Esophagus muscularis mucosa (tissue), 4 donors: Measurements from ENCODE around the gene TPCN1.

Source experiments
- EP300 ChIP-seq: sonication (generic); formaldehyde crosslinking; IDR thresholded peaks from one replicate; pipeline ENCODE4 v1.6.1; 2017; ENCODE audit warnings: antibody characterized with exemption
- POLR2A ChIP-seq: fragments of 450-650 bp; IDR thresholded peaks from one replicate; pipeline ENCODE4 v1.6.1; 2017; ENCODE audit warnings: antibody characterized with exemption, moderate library complexity, mild to moderate bottlenecking, low read depth
- POLR2AphosphoS5 ChIP-seq, 2 donors: sonication (generic); formaldehyde crosslinking; IDR thresholded peaks; one replicate each; pipeline ENCODE4 v1.6.1; 2017; ENCODE audit warnings: antibody characterized with exemption in 2 of 2
- TF ChIP-seq, protein P1 (sequence below), 3 experiments: fragments of 200-600 bp in 2 of 3; fragments of 450-650 bp in 1 of 3; sonication (generic) in 2 of 3; IDR thresholded peaks; one replicate each; pipeline ENCODE4 v1.5.1; 2017 to 2019; ENCODE audit warnings: antibody characterized with exemption in 3 of 3, mild to moderate bottlenecking in 2 of 3, moderate library complexity in 1 of 3

DNA sequence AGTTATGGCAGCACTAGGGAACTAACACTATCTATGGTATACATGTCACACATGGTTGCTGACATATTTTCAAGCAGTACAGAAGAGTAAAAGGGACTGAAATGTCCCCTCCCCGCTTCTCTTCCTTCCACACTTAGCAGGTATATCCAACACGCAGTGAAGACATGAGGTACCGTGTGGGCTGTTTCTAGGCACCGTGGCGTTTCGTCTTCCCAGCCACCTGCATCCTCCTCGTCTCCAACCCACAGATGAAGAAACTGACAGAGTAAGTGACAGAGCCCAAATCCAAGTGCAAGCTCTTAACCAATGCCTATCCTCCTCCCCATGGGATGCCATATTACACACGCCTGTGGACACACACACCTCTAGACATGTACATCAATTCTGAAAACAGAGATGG, 81.2 kb downstream of the TPCN1 start:
- TF ChIP-seq EP300 (no peak), POLR2A (no peak), POLR2AphosphoS5 (IDR thresholded peaks at IDR 0.05) (no peak)
- TF ChIP-seq, protein P1, sequence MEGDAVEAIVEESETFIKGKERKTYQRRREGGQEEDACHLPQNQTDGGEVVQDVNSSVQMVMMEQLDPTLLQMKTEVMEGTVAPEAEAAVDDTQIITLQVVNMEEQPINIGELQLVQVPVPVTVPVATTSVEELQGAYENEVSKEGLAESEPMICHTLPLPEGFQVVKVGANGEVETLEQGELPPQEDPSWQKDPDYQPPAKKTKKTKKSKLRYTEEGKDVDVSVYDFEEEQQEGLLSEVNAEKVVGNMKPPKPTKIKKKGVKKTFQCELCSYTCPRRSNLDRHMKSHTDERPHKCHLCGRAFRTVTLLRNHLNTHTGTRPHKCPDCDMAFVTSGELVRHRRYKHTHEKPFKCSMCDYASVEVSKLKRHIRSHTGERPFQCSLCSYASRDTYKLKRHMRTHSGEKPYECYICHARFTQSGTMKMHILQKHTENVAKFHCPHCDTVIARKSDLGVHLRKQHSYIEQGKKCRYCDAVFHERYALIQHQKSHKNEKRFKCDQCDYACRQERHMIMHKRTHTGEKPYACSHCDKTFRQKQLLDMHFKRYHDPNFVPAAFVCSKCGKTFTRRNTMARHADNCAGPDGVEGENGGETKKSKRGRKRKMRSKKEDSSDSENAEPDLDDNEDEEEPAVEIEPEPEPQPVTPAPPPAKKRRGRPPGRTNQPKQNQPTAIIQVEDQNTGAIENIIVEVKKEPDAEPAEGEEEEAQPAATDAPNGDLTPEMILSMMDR (IDR thresholded peaks at IDR 0.05): no peak
